K562 (cell line): ENCODE data around the gene SEMA3A.

Experiments
- EZH2 ChIP-seq: IDR thresholded peaks from 2 replicates; pipeline ENCODE4 v1.6.1; 2012; ENCODE audit warnings: low read depth, mild to moderate bottlenecking, inconsistent platforms, low read length, borderline replicate concordance
- SIN3A ChIP-seq, 2 experiments: fragments of 150-350 bp in 1 of 2; IDR thresholded peaks; 2 replicates each; pipeline ENCODE4 v1.6.1; 2011 to 2016; ENCODE audit warnings: borderline replicate concordance in 2 of 2, low read depth in 2 of 2, low read length in 2 of 2, mild to moderate bottlenecking in 2 of 2, moderate library complexity in 2 of 2; ENCODE audit not compliant: control insufficient read depth in 1 of 2
- SRSF9 ChIP-seq: fragments of 200-400 bp; formaldehyde crosslinking; IDR thresholded peaks from 2 replicates; pipeline ENCODE4 v1.6.1; 2017; ENCODE audit warnings: low read depth, low read length, borderline replicate concordance

DNA sequence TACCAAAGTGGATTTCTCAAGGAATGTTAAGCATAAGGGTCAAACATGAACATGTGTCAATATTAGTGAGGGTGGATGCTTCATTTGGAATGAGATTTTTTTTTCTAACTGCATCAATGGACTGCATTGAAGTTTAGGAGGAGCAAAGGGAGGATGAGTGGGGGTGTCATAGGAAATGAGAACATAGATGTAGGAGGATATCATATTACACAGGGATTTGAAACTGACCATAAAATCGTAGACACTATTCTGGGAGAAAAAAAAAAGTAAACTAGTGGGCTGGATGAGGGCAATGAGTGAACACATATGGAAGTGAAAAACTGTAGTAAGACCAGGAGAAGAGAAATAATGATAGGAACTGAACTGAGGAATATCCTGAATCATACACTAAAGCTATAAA, 109.4 kb downstream of the SEMA3A start:
- TF ChIP-seq EZH2, result no peak
- no peak for TF ChIP-seq SIN3A (IDR thresholded peaks at IDR 0.05; ENCODE audit: borderline replicate concordance in 2 of 2, control insufficient read depth in 1 of 2, low read depth in 2 of 2, low read length in 2 of 2)
- no peak for TF ChIP-seq SRSF9
